Naive thymus-derived CD4-positive, alpha-beta T cell (primary cell): ENCODE measurements around the gene SUSD2. TPM values are rescaled to one million over a fixed set of nuclear protein-coding genes. Genes with fewer than 3 reads are reported as not detected.
A peak's percentile ranks its signal among the peaks of the same experiment; 100 is the strongest.

Experiments
- ATAC-seq: fragments of 150-1000 bp; cut with Tn5 transposase; 2 replicates; pipeline ENCODE4 v1.10.0; 2021; ENCODE audit warnings: mild to moderate bottlenecking, moderate library complexity
- CTCF ChIA-PET: fragments of 350-600 bp; sonication (Branson Sonifier 250); formaldehyde crosslinking; loops from one replicate; lab custom pipeline; 2021; ENCODE audit warnings: antibody characterized with exemption; lab: Charles Lee
- POLR2A ChIA-PET: fragments of 350-600 bp; sonication (Branson Sonifier 250); formaldehyde crosslinking; loops from one replicate; lab custom pipeline; 2021; ENCODE audit warnings: antibody characterized with exemption, inconsistent platforms; lab: Charles Lee
- DNase-seq, 9 donors: peaks; one replicate each; pipeline versions ENCODE4 v3.0.0 to v3.0.0-alpha.2; 2020 to 2022; ENCODE audit warnings: mixed read lengths in 1 of 9
- H3K27ac ChIP-seq: one replicate; pipeline ENCODE4 v1.7.0; 2013; ENCODE audit warnings: mild to moderate bottlenecking, low read depth, low read length, moderate library complexity
- H3K27me3 ChIP-seq, 2 donors: one replicate each; pipeline ENCODE4 v1.7.0; 2013; ENCODE audit warnings: low read length in 2 of 2, mild to moderate bottlenecking in 2 of 2, moderate library complexity in 2 of 2; ENCODE audit not compliant: control insufficient read depth in 2 of 2, insufficient read depth in 2 of 2
- H3K36me3 ChIP-seq, 3 experiments: 1 replicate in 2 of 3; 2 replicates in 1 of 3; pipeline ENCODE4 v1.7.0; 2013; ENCODE audit warnings: low read length in 3 of 3, mild to moderate bottlenecking in 3 of 3, moderate library complexity in 1 of 3; ENCODE audit not compliant: insufficient read depth in 3 of 3, control insufficient read depth in 2 of 3
- H3K4me1 ChIP-seq, 2 donors: one replicate each; pipeline ENCODE4 v1.7.0; 2013; ENCODE audit warnings: low read length in 2 of 2, mild to moderate bottlenecking in 2 of 2, moderate library complexity in 1 of 2; ENCODE audit not compliant: control insufficient read depth in 2 of 2, insufficient read depth in 2 of 2
- H3K4me3 ChIP-seq: 2 replicates; pipeline ENCODE4 v1.7.0; 2013; ENCODE audit warnings: mild to moderate bottlenecking, low read length
- H3K9me3 ChIP-seq, 3 experiments: 1 replicate in 2 of 3; 2 replicates in 1 of 3; pipeline ENCODE4 v1.7.0; 2013; ENCODE audit warnings: low read length in 3 of 3; ENCODE audit not compliant: control insufficient read depth in 2 of 3
- H3K27ac Mint-ChIP-seq, 9 donors: one replicate each; pipeline ENCODE4 v1.8.0; 2020 to 2022; ENCODE audit warnings: mixed read lengths in 9 of 9, mild to moderate bottlenecking in 8 of 9, moderate library complexity in 5 of 9, inconsistent platforms in 2 of 9
- H3K27me3 Mint-ChIP-seq, 5 donors: one replicate each; pipeline ENCODE4 v1.8.0; 2021 to 2022; ENCODE audit warnings: mixed read lengths in 5 of 5, mild to moderate bottlenecking in 1 of 5
- H3K36me3 Mint-ChIP-seq, 5 donors: one replicate each; pipeline ENCODE4 v1.8.0; 2020 to 2022; ENCODE audit warnings: mixed read lengths in 5 of 5, mild to moderate bottlenecking in 3 of 5, inconsistent platforms in 1 of 5
- H3K4me1 Mint-ChIP-seq, 7 donors: one replicate each; pipeline ENCODE4 v1.8.0; 2020 to 2022; ENCODE audit warnings: mixed read lengths in 7 of 7, mild to moderate bottlenecking in 3 of 7, inconsistent platforms in 1 of 7
- H3K4me3 Mint-ChIP-seq, 10 donors: one replicate each; pipeline ENCODE4 v1.8.0; 2020 to 2022; ENCODE audit warnings: mild to moderate bottlenecking in 10 of 10, mixed read lengths in 10 of 10, moderate library complexity in 6 of 10, inconsistent platforms in 2 of 10
- H3K9me3 Mint-ChIP-seq, 11 donors: one replicate each; pipeline ENCODE4 v1.8.0; 2020 to 2022; ENCODE audit warnings: mixed read lengths in 11 of 11, mild to moderate bottlenecking in 4 of 11, inconsistent platforms in 1 of 11, moderate library complexity in 1 of 11
- intact Hi-C, 2 donors: fragments of 100-400 bp; cut with micrococcal nuclease; formaldehyde crosslinking; loops; one replicate each; pipeline ENCODE4 v1.15.1; 2023
- polyA plus RNA-seq, 2 donors: library from polyadenylated mRNA; unstranded; fragments of 300-500 nt; fragmentation: Illumina TruSeq; gene quantifications; one replicate each; pipeline ENCODE4 v1.2.3, GENCODE V29; 2021
- total RNA-seq, 6 experiments: library from RNA in 5 of 6; stranded (reverse) in 5 of 6; gene quantifications; 1 replicate in 5 of 6; 2 replicates in 1 of 6; pipeline ENCODE4 v1.2.3 and lab custom pipeline; 2021 to 2026

Gene SUSD2
- total and polyA plus RNA-seq, 7 experiments from 2014 or later = 0.40 to 2.3 (median 1.4) TPM; not detected in 1

- H3K4me1 Mint-ChIP-seq = peaks cover 59 to 88% (median 81%) of the 10 kb centered on the region in 7 donors
- H3K9me3 Mint-ChIP-seq = peaks cover 0 to 2% (median 0%) of the 10 kb centered on the region in 11 donors
- peak overlapping the region; percentile 46 for H3K4me3 ChIP-seq
- CTCF ChIA-PET = interaction anchor here (0.8 to 7.9 kb wide), 7 partner anchors 9 to 143 kb away, joined by 3 to 109 read pairs (median 4); partner anchors contain the start of gene CABIN1
- POLR2A ChIA-PET = interaction anchor here (0.6 to 14.4 kb wide), 7 partner anchors 11 to 458 kb away, joined by 3 to 296 read pairs (median 4); partner anchors contain the start of genes ADORA2A and MIF
- intact Hi-C loops = loop anchor here in 1 of 2 donors (5.0 kb wide), 1 partner anchor 798 kb away; the partner anchor contains the start of gene KIAA1671
- H3K27me3 ChIP-seq = no peaks in the 10 kb centered on the region
- DNase-seq (peak in 1 of 9 donors; percentile 23), ATAC-seq (no peak)
- H3K27ac Mint-ChIP-seq = peak overlapping the region; percentile 91 to 99 (median 97)
- peaks cover 47 to 59% of the 10 kb centered on the region in 2 donors for H3K4me1 ChIP-seq
- H3K36me3 ChIP-seq = peaks cover 0 to 13% (median 0%) of the 10 kb centered on the region in 3 experiments
- peak overlapping the region; percentile 79 for H3K27ac ChIP-seq
- peaks cover 0 to 12% (median 0%) of the 10 kb centered on the region in 5 donors for H3K36me3 Mint-ChIP-seq
- peak overlapping the region; percentile 71 to 96 (median 86) for H3K4me3 Mint-ChIP-seq
- H3K27me3 Mint-ChIP-seq = no peaks in the 10 kb centered on the region
- H3K9me3 ChIP-seq = no peaks in the 10 kb centered on the region
These were observed 27.3 kb upstream of the SUSD2 start for GRCh38 chr22:24153959-24154358.

DNA sequence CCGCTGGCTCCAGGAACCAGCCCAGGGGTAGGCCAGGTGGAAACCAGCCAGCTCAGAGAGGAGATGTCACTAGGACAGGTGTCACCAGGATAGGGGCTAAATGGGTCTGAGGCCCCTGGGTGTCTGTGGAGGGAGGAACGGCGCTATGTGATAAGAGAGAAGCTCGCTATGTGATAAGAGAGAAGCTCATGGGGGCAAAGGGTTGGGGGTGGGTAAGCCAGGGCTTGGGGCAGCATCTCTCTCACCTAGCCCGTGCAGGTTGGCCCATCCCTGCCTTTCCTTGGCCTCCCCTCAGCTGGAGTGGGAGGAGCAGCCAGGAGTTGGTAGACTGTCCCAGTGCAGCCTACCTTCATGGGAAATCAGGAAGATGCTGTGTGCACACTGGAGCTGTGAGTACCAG, 26.5 kb upstream of the SUSD2 start:
- POLR2A ChIA-PET = interaction anchor here (0.8 to 14.4 kb wide), 4 partner anchors 15 to 388 kb away, joined by 3 to 296 read pairs (median 4); partner anchors contain the start of gene MIF
- DNase-seq = no peak
- H3K4me3 Mint-ChIP-seq = peak overlapping the region; percentile 71 to 96 (median 86)
- H3K27ac Mint-ChIP-seq = peak overlapping the region; percentile 91 to 99 (median 97)
- peaks cover 53 to 61% of the 10 kb centered on the region in 2 donors for H3K4me1 ChIP-seq
- H3K36me3 ChIP-seq = peaks cover 0 to 18% (median 0%) of the 10 kb centered on the region in 3 experiments
- intact Hi-C loops = loop anchor here in 1 of 2 donors (5.0 kb wide), 3 partner anchors 118 to 797 kb away; partner anchors contain the start of genes KIAA1671 and MIF
- no peaks in the 10 kb centered on the region for H3K9me3 ChIP-seq
- H3K27ac ChIP-seq = peak overlapping the region; percentile 79
- H3K4me1 Mint-ChIP-seq = peaks cover 60 to 86% (median 77%) of the 10 kb centered on the region in 7 donors
- CTCF ChIA-PET = interaction anchor here (1.0 to 7.9 kb wide), 6 partner anchors 12 to 47 kb away, joined by 3 to 109 read pairs (median 10); no protein-coding TSS in a partner anchor
- peak overlapping the region; percentile 97 for H3K4me3 ChIP-seq
- peaks cover 0 to 2% (median 0%) of the 10 kb centered on the region in 11 donors for H3K9me3 Mint-ChIP-seq
- H3K27me3 Mint-ChIP-seq = no peaks in the 10 kb centered on the region
- ATAC-seq = no peak
- H3K27me3 ChIP-seq = no peaks in the 10 kb centered on the region
- peaks cover 0 to 9% (median 0%) of the 10 kb centered on the region in 5 donors for H3K36me3 Mint-ChIP-seq

- ChIA-PET POLR2A (interaction anchor here (0.8 to 14.4 kb wide), 7 partner anchors 9 to 389 kb away, joined by 3 to 296 read pairs (median 5); partner anchors contain the start of gene CABIN1), CTCF (interaction anchor here (0.7 to 7.9 kb wide), 8 partner anchors 12 to 60 kb away, joined by 3 to 109 read pairs (median 10); no protein-coding TSS in a partner anchor)
- H3K4me1 Mint-ChIP-seq = peaks cover 58 to 87% (median 78%) of the 10 kb centered on the region in 7 donors
- peak in 6 of 9 donors; percentile 23 to 44 (median 36) for DNase-seq
- peaks cover 0 to 9% (median 0%) of the 10 kb centered on the region in 5 donors for H3K36me3 Mint-ChIP-seq
- peaks cover 0 to 2% (median 0%) of the 10 kb centered on the region in 11 donors for H3K9me3 Mint-ChIP-seq
- H3K4me3 Mint-ChIP-seq = peak overlapping the region; percentile 71 to 96 (median 86)
- H3K27ac Mint-ChIP-seq = peak overlapping the region; percentile 91 to 99 (median 97)
- intact Hi-C loops = loop anchor here (1.0 to 5.0 kb wide), 6 partner anchors 15 to 369 kb away; partner anchors contain the start of genes CABIN1 (in 1 of the 2), MIF (in 1 of the 2) and SMARCB1 (in 1 of the 2)
- ATAC-seq = peak; percentile 49
- peaks cover 59 to 61% of the 10 kb centered on the region in 2 donors for H3K4me1 ChIP-seq
- no peaks in the 10 kb centered on the region for H3K9me3 ChIP-seq
- peaks cover 0 to 26% (median 0%) of the 10 kb centered on the region in 3 experiments for H3K36me3 ChIP-seq
- H3K27me3 ChIP-seq = no peaks in the 10 kb centered on the region
- H3K27me3 Mint-ChIP-seq = no peaks in the 10 kb centered on the region
- H3K4me3 ChIP-seq = peak overlapping the region; percentile 97
- peak overlapping the region; percentile 79 for H3K27ac ChIP-seq
These were observed 25.6 kb upstream of the SUSD2 start for GRCh38 chr22:24155627-24156140.

- CTCF ChIA-PET = interaction anchor here (0.6 to 7.9 kb wide), 15 partner anchors 11 to 292 kb away, joined by 3 to 109 read pairs (median 6); no protein-coding TSS in a partner anchor
- Histone ChIP-seq H3K4me1 (peaks cover 60 to 61% of the 10 kb centered on the region in 2 donors), H3K4me3 (peak overlapping the region; percentile 97), H3K27me3 (no peaks in the 10 kb centered on the region), H3K9me3 (no peaks in the 10 kb centered on the region), H3K27ac (peak overlapping the region; percentile 79), H3K36me3 (peaks cover 0 to 33% (median 0%) of the 10 kb centered on the region in 3 experiments)
- Mint-ChIP-seq H3K27me3 (no peaks in the 10 kb centered on the region), H3K4me1 (peaks cover 63 to 90% (median 83%) of the 10 kb centered on the region in 7 donors), H3K9me3 (peaks cover 0 to 2% (median 0%) of the 10 kb centered on the region in 11 donors), H3K36me3 (peaks cover 0 to 9% (median 0%) of the 10 kb centered on the region in 5 donors), H3K27ac (peak overlapping the region; percentile 83 to 93 (median 89)), H3K4me3 (peak overlapping the region; percentile 73 to 97 (median 94))
- intact Hi-C loops = loop anchor here (1.0 to 5.0 kb wide), 6 partner anchors 16 to 370 kb away; partner anchors contain the start of genes CABIN1 (in 1 of the 2), MIF (in 1 of the 2) and SMARCB1 (in 1 of the 2)
- DNase-seq (peak; percentile 43 to 76 (median 61)), ATAC-seq (peak; percentile 58)
- POLR2A ChIA-PET = interaction anchor here (0.9 to 14.4 kb wide), 9 partner anchors 8 to 243 kb away, joined by 3 to 296 read pairs (median 4); partner anchors contain the start of gene CABIN1
These were observed 25.0 kb upstream of the SUSD2 start for GRCh38 chr22:24156141-24156912.

- Mint-ChIP-seq H3K36me3 (peaks cover 0 to 6% (median 0%) of the 10 kb centered on the region in 5 donors), H3K4me1 (peaks cover 60 to 89% (median 75%) of the 10 kb centered on the region in 7 donors), H3K4me3 (peak overlapping the region; percentile 73 to 97 (median 94)), H3K27ac (peak overlapping the region; percentile 83 to 93 (median 89)), H3K27me3 (no peaks in the 10 kb centered on the region), H3K9me3 (peaks cover 0 to 2% (median 0%) of the 10 kb centered on the region in 11 donors)
- Histone ChIP-seq H3K27ac (peak overlapping the region; percentile 79), H3K4me1 (peaks cover 55 to 60% of the 10 kb centered on the region in 2 donors), H3K27me3 (no peaks in the 10 kb centered on the region), H3K36me3 (peaks cover 0 to 41% (median 0%) of the 10 kb centered on the region in 3 experiments), H3K4me3 (peak overlapping the region; percentile 97), H3K9me3 (no peaks in the 10 kb centered on the region)
- CTCF ChIA-PET = interaction anchor here (0.6 to 7.9 kb wide), 18 partner anchors 10 to 292 kb away, joined by 3 to 109 read pairs (median 4); no protein-coding TSS in a partner anchor
- intact Hi-C loops = loop anchor here (1.0 to 5.0 kb wide), 10 partner anchors 11 to 370 kb away; partner anchors contain the start of genes CABIN1 (in 2 of the 2), MIF (in 1 of the 2) and SMARCB1 (in 1 of the 2)
- POLR2A ChIA-PET = interaction anchor here (0.9 to 14.4 kb wide), 11 partner anchors 7 to 244 kb away, joined by 3 to 296 read pairs (median 4); partner anchors contain the start of gene CABIN1
- ATAC-seq (peak; percentile 91), DNase-seq (peak; percentile 75 to 87 (median 84))
These were observed 24.1 kb upstream of the SUSD2 start for GRCh38 chr22:24156913-24157821.
